DMS153 (cell line): ENCODE results near the gene SOX2.
"Not testable (repeated sequence)": the region's sequence is repeated elsewhere in the genome, so short reads cannot be mapped to it uniquely, and the experiment has no call there.

ENCODE experiments used
- DNase-seq: peaks from one replicate; lab custom pipeline; 2025; lab: John Stamatoyannopoulos, UW

SOX2 gene

DNA sequence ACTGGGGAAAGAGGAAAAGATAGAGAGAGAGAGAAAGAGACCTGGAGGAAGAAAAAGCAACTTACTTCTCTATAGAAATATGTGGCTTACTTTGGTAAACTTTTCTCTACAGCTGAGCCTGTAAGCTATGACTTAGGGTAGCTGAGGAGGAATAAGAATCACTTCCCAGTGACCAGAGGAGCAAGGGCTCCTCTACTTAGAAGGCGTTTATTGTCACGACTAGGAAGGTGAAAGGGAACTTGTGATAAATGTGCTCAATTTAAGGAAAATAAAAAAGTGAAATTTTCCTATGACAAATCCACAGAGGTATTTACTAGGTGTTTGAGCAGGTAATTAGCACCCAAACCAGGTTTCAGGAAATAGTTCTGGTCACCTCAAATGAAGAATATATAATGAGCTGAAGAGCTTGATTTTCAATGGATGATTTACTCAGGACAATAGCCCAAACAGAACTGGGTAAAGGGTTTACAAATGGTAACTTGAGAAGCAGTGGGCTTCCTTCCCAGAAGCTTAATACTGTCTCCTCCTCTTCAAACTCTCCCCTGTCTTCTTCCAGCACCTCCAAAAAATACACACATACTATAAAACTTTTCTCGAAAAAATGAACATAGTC lies 46.1 kb downstream of the SOX2 start:
- no peak for DNase-seq

DNA sequence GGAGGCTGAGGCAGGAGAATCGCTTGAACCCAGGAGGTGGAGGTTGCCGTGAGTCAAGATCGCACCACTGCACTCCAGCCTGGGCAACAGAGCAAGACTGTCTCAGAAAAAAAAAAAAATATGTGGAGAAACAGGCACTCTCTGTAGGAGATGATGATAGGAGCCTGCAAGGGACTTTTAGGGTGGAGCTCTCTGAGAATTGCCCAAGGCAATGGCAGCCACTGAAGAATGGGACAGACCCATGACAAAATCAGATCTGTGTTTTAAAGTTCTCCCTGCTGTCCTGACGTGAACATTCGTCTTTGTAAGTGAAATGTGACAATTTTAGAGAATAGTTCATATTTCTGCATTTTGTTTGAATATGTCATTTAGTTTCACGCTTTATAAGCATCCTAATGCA lies 50.2 kb downstream of the SOX2 start:
- no peak for DNase-seq

DNA sequence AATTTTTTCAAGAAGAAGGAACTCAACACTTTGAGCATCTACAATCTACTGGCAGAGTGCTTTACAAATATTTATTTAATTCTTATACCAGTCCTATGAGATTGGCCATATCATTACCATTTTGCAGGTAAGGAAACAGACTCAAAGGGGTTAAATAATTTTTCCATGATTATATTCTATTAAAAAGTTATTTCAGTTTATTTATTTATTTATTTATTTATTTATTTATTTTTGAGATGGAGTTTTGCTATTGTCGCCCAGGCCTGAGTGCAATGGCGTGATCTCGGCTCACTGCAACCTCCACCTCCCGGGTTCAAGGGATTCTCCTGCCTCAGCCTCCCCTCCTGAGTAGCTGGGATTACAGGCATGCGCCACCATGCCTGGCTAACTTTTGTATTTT lies 52.3 kb downstream of the SOX2 start:
- not testable (repeated sequence) for DNase-seq
